HepG2 (cell line): ENCODE results near the gene CUL4A. TPM values are rescaled to one million over a fixed set of nuclear protein-coding genes. Genes with fewer than 3 reads are reported as not detected.
A peak's percentile ranks its signal among the peaks of the same experiment; 100 is the strongest.

ENCODE experiments used
- ATAC-seq: fragments of 200-7000 bp; cut with Tn5 transposase; 3 replicates; pipeline ENCODE4 v1.9.1; 2020; ENCODE audit warnings: mild to moderate bottlenecking, moderate library complexity
- BruUV-seq: library from RNA; stranded (reverse); fragments of 400-500 nt; replicated peaks from 2 replicates; lab custom pipeline; 2021; lab: Mats Ljungman, UMichigan
- CTCF ChIA-PET: fragments of 300-600 bp; formaldehyde crosslinking; extraction: SDS; loops from one replicate; lab custom pipeline; 2021; ENCODE audit warnings: low total read pairs, inconsistent platforms, low intra/inter-chr PET ratio; lab: Yijun Ruan, JAX
- POLR2A ChIA-PET: fragments of 350-600 bp; sonication (Branson Sonifier 250); formaldehyde crosslinking; loops from one replicate; lab custom pipeline; 2020; ENCODE audit warnings: antibody characterized with exemption, inconsistent platforms; lab: Yijun Ruan, JAX
- DNase-seq: peaks from one replicate; pipeline ENCODE4 v3.0.0-alpha.2; 2015; ENCODE audit warnings: low spot score
- FAIRE-seq: peaks from 3 replicates; lab custom pipeline; 2011; peaks lifted over from hg19 to GRCh38; lab: Jason Lieb, UNC
- H2AFZ ChIP-seq: one replicate; pipeline ENCODE4 v1.6.1; 2011; ENCODE audit warnings: low read length, inconsistent platforms
- H3K27ac ChIP-seq: fragments of 300-600 bp; 3 replicates; pipeline ENCODE4 v1.8.0; 2011; ENCODE audit warnings: mixed run types, mild to moderate bottlenecking, mixed read lengths, low read length, inconsistent platforms; ENCODE audit not compliant: insufficient read depth; ENCODE audit errors: extremely low read length
- H3K27me3 ChIP-seq, 2 experiments: fragments of 200-600 bp in 1 of 2; 2 replicates in 1 of 2; 3 replicates in 1 of 2; pipeline versions ENCODE4 v1.6.0 to v1.8.0; 2011; ENCODE audit warnings: low read length in 2 of 2, mild to moderate bottlenecking in 2 of 2, moderate library complexity in 2 of 2, inconsistent platforms in 1 of 2; ENCODE audit not compliant: insufficient read depth in 2 of 2, control insufficient read depth in 1 of 2
- H3K36me3 ChIP-seq, 2 experiments: fragments of 200-600 bp in 1 of 2; replicated peaks in 1 of 2; 2 replicates in 1 of 2; 3 replicates in 1 of 2; pipeline versions ENCODE4 v1.5.1 to v1.8.0; 2011; ENCODE audit warnings: low read length in 2 of 2, inconsistent platforms in 1 of 2; ENCODE audit not compliant: insufficient read depth in 2 of 2, control insufficient read depth in 1 of 2
- H3K4me1 ChIP-seq: 2 replicates; pipeline ENCODE4 v1.5.1; 2012; ENCODE audit warnings: low read length, inconsistent platforms; ENCODE audit not compliant: insufficient read depth
- H3K4me2 ChIP-seq: 2 replicates; pipeline ENCODE4 v1.6.0; 2011; ENCODE audit warnings: low read depth, low read length, inconsistent platforms
- H3K4me3 ChIP-seq, 3 experiments: fragments of 200-600 bp in 1 of 3; sonication (generic), shearing (Covaris generic) in 1 of 3; replicated peaks in 1 of 3; 2 replicates each; pipeline ENCODE4 v1.5.1; 2011 to 2016; ENCODE audit warnings: low read length in 3 of 3, inconsistent platforms in 2 of 3, low read depth in 2 of 3, mild to moderate bottlenecking in 2 of 3, control low read depth in 1 of 3, mixed read lengths in 1 of 3; ENCODE audit not compliant: insufficient read depth in 1 of 3
- H3K79me2 ChIP-seq: one replicate; pipeline ENCODE4 v1.6.1; 2011; ENCODE audit warnings: low read length, inconsistent platforms; ENCODE audit not compliant: insufficient read depth
- H3K9ac ChIP-seq: 2 replicates; pipeline ENCODE4 v1.6.0; 2011; ENCODE audit warnings: mild to moderate bottlenecking, low read depth, low read length, inconsistent platforms; ENCODE audit not compliant: insufficient read depth
- H3K9me3 ChIP-seq: 2 replicates; pipeline ENCODE4 v1.5.1; 2012; ENCODE audit warnings: mild to moderate bottlenecking, low read length
- H4K20me1 ChIP-seq: 2 replicates; pipeline ENCODE4 v1.6.0; 2011; ENCODE audit warnings: inconsistent platforms, mild to moderate bottlenecking, low read length, moderate library complexity; ENCODE audit not compliant: insufficient read depth
- ETV6 ChIP-seq: sonication (generic); formaldehyde crosslinking; conservative IDR thresholded peaks from 2 replicates; pipeline ENCODE4 v1.4.0; 2020; ENCODE audit warnings: missing genetic modification reagents
- TAF15 ChIP-seq: fragments of 200-400 bp; formaldehyde crosslinking; IDR thresholded peaks from one replicate; pipeline ENCODE4 v1.6.1; 2018; ENCODE audit warnings: mild to moderate bottlenecking, low read depth, low read length; ENCODE audit not compliant: poor library complexity, severe bottlenecking
- TEAD3 ChIP-seq: optimal IDR thresholded peaks from 2 replicates; pipeline ENCODE3; 2016; ENCODE audit warnings: borderline replicate concordance
- WGBS: methylation state at CpG from one replicate; pipeline ENCODE4 v1.1.6; 2017; ENCODE audit warnings: low lambda C conversion rate; 5-methylcytosine and 5-hydroxymethylcytosine counted together
- in situ Hi-C: cut with HindIII; loops from 2 replicates; pipeline ENCODE4 v1.10.0; 2017; ENCODE audit warnings: low pct_unique_long_range_greater_than_20kb; ENCODE audit not compliant: extremely low pct_ligation_motif_present
- intact Hi-C: fragments of 100-400 bp; cut with micrococcal nuclease; formaldehyde crosslinking; loops from one replicate; pipeline ENCODE4 v1.10.0; 2022; ENCODE audit not compliant: unreplicated experiment
- polyA plus RNA-seq, 8 experiments: library from polyadenylated mRNA; depleted of rRNA in 3 of 8; stranded (reverse) in 7 of 8; unstranded in 1 of 8; fragments of >200 nt; fragmentation: Illumina TruSeq in 4 of 8; extraction: Trizol in 4 of 8; gene quantifications; 2 replicates each; pipeline versions ENCODE4 v1.2.1 to v1.2.3, GENCODE V29; 2011 to 2016; ENCODE audit warnings: low read depth in 4 of 8, missing spikeins in 1 of 8, mixed read lengths in 1 of 8; ENCODE audit not compliant: insufficient read depth in 1 of 8
- total RNA-seq, 5 experiments: library from RNA; depleted of rRNA; stranded (reverse); fragments of >200 nt; fragmentation: Illumina TruSeq; extraction: Trizol; gene quantifications; 2 replicates each; pipeline ENCODE4 v1.2.3, GENCODE V29; 2016; ENCODE audit warnings: low read depth in 1 of 5
- TF ChIP-seq, protein P1 (sequence below): sonication (generic); formaldehyde crosslinking; IDR thresholded peaks from 2 replicates; pipeline ENCODE4 v1.5.1; 2020; ENCODE audit warnings: missing genetic modification reagents, mild to moderate bottlenecking, borderline replicate concordance
- TF ChIP-seq, protein P2 (sequence below): sonication (generic); formaldehyde crosslinking; IDR thresholded peaks from 2 replicates; pipeline ENCODE4 v1.5.0; 2020; ENCODE audit warnings: missing genetic modification reagents

Gene CUL4A
- total and polyA plus RNA-seq, 2 of the 13 experiments (the other 11 are each of a cell fraction or from before 2014, with no cell fraction given), result 51.2 to 75.3 TPM

DNA sequence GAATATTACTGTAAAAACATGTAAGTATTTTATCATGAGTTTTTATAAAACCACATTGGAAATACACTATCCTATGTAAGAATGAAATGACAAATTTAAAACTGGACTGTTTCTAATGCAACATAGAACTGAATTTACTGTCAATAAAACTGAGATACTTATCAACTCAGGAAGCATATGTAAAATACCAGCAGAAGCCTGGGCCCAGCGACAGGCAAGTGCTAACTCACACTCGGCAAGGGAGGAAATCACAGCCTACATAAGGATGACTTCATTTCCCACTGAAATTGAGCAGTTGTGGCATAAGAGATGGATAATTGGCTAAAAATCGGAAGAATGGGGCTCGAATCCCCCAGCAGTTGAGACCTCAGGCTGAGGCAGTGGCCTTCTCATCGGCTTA lies 38.9 kb upstream of the CUL4A start:
- H3K4me1 ChIP-seq, result peaks cover 39% of the 10 kb centered on the region
- 0 out of 2 replicates have a peak overlapping the region, but pooled peaks have one; percentile 12 for H3K9ac ChIP-seq
- no peak for FAIRE-seq
- WGBS, result 63% methylated on average over 5 of the region's 5 CpGs
- H3K9me3 ChIP-seq, result no peaks in the 10 kb centered on the region
- H3K79me2 ChIP-seq, result no peaks in the 10 kb centered on the region
- no peak overlapping the region for H3K27ac ChIP-seq
- in situ Hi-C loops, result no loop called here
- H3K4me3 ChIP-seq, result no peak overlapping the region
- ChIA-PET POLR2A (interaction anchor here (1.2 to 2.3 kb wide), 8 partner anchors 9 to 48 kb away, joined by 3 to 13 read pairs (median 10); partner anchors contain the start of genes CUL4A, F10, PCID2 and PROZ), CTCF (no interaction called here)
- intact Hi-C loops, result no loop called here
- ATAC-seq, result no peak
- TF ChIP-seq, protein P1, sequence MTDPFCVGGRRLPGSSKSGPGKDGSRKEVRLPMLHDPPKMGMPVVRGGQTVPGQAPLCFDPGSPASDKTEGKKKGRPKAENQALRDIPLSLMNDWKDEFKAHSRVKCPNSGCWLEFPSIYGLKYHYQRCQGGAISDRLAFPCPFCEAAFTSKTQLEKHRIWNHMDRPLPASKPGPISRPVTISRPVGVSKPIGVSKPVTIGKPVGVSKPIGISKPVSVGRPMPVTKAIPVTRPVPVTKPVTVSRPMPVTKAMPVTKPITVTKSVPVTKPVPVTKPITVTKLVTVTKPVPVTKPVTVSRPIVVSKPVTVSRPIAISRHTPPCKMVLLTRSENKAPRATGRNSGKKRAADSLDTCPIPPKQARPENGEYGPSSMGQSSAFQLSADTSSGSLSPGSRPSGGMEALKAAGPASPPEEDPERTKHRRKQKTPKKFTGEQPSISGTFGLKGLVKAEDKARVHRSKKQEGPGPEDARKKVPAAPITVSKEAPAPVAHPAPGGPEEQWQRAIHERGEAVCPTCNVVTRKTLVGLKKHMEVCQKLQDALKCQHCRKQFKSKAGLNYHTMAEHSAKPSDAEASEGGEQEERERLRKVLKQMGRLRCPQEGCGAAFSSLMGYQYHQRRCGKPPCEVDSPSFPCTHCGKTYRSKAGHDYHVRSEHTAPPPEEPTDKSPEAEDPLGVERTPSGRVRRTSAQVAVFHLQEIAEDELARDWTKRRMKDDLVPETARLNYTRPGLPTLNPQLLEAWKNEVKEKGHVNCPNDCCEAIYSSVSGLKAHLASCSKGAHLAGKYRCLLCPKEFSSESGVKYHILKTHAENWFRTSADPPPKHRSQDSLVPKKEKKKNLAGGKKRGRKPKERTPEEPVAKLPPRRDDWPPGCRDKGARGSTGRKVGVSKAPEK, result no peak
- TF ChIP-seq, protein P2, sequence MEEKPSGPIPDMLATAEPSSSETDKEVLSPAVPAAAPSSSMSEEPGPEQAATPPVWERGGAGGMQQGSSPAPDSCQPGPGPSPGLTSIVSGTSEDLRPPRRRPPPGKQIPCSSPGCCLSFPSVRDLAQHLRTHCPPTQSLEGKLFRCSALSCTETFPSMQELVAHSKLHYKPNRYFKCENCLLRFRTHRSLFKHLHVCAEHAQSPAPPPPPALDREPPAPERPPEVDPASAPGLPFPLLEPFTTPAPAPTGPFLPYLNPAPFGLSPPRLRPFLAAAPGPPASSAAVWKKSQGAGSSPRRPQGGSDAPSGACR (CRISPR knock-in tag), result 0 out of 2 replicates have a peak, but pooled peaks have one; percentile 13
- TF ChIP-seq TEAD3 (CRISPR knock-in tag), result peak; percentile 32
- no peak for TF ChIP-seq TAF15
- no peak for TF ChIP-seq ETV6 (CRISPR knock-in tag)
- H2AFZ ChIP-seq, result no peak overlapping the region
- H4K20me1 ChIP-seq, result no peaks in the 10 kb centered on the region
- peak overlapping the region; percentile 78 for H3K4me2 ChIP-seq
- TSS peak; percentile 48 for BruUV-seq
- no peak for DNase-seq
- peaks cover 0 to 26% of the 10 kb centered on the region in 2 experiments; a peak in 4 of 5 replicates for H3K36me3 ChIP-seq
- H3K27me3 ChIP-seq, result no peaks in the 10 kb centered on the region
